ENCODE data around the gene SLC2A9.

DNA sequence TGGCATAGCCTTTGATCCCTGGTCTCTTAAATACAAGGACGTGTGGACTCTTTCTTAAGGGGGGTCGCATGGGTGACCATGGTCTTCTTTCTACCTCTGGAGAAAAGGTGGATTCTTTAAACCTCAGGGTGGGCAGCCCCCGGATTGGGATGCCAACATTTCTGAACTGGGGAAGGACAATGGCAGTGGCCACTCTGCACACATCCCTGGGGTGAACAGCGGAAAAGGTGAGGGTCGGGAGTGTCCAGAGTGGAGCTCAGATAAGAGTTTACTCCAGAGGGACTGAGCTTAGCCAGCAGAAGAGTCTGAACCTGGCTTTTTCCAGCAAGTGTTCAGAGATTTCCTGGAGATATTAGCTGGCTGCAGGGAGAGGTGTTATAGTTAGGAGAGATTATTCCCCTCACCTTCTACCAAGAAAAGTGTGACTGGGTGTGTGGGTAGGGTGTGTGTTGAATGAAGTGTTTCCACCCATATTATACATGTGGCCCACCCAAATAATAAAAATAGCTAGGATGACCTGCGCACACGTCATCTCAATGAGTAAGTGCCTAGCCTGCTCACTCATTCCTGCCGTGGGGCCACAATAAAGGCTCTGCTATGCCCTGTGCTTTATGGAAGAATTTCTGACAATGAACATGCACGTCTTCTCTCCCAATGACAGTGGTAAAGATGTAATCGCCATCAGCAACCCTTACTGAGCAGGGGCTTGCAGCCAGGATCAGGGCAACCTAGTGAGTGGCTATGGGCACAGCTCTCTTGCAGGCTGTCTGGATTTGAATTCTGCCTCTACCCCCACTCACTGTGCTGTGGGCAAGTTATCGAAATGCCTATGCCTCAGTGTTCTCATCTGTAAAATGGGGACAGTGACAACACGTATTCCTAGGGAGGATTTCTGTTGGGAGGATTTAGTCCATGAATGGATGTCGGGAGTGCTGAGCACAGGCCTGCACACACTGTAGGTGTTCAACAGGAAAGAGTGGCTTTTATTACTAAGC is 76.6 kb downstream of the SLC2A9 start:
- TF ChIP-seq, protein P1, sequence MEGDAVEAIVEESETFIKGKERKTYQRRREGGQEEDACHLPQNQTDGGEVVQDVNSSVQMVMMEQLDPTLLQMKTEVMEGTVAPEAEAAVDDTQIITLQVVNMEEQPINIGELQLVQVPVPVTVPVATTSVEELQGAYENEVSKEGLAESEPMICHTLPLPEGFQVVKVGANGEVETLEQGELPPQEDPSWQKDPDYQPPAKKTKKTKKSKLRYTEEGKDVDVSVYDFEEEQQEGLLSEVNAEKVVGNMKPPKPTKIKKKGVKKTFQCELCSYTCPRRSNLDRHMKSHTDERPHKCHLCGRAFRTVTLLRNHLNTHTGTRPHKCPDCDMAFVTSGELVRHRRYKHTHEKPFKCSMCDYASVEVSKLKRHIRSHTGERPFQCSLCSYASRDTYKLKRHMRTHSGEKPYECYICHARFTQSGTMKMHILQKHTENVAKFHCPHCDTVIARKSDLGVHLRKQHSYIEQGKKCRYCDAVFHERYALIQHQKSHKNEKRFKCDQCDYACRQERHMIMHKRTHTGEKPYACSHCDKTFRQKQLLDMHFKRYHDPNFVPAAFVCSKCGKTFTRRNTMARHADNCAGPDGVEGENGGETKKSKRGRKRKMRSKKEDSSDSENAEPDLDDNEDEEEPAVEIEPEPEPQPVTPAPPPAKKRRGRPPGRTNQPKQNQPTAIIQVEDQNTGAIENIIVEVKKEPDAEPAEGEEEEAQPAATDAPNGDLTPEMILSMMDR (conservative IDR thresholded peaks at IDR 0.05 in 1 of 2, IDR thresholded peaks at IDR 0.05 in 1 of 2; ENCODE audit: low read depth in 1 of 2, low read length in 2 of 2), result no peak
- TF ChIP-seq EZH2 (IDR thresholded peaks at IDR 0.05; ENCODE audit: low read length, missing control alignments), result no peak
